ENCODE measurements around the gene GRIP2.

Gene GRIP2

DNA sequence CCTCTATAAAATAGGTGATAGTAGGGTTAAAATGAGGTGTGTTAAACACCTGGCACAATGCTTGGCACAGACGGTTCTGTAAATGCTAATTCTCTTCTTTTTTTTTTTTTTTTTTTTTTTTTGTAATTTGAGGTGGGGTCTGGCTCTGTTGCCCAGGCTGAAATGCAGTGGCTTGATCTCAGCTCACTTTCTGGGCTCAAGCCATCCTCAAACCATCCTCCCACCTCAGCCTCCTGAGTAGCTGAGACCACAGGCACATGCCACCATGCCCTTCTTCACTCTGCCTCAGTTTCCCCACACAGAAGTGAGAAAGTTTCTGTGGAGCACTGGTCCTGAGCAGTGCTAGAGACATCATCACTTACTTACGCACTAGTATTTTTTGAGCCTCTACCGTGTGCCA lies 80.4 kb downstream of the GRIP2 start:
- Histone ChIP-seq H3K9ac (ENCODE audit: low read depth, low read length) (no peak overlapping the region), H3K36me3 (ENCODE audit: insufficient read depth, low read depth, low read length) (peaks cover 89% of the 10 kb centered on the region), H3K27ac (ENCODE audit: low read length) (no peak overlapping the region)

GRCh38 chr3:14459384-14459783 lies 80.8 kb downstream of the GRIP2 start:
- H3K4me1 ChIP-seq (ENCODE audit: insufficient read depth, low read length), result peaks cover 18% of the 10 kb centered on the region; the same call in 1 of the 2 replicates
- peaks cover 89% of the 10 kb centered on the region for H3K36me3 ChIP-seq (ENCODE audit: insufficient read depth, low read depth, low read length)
- H3K27ac ChIP-seq (ENCODE audit: low read length), result no peak overlapping the region
- no peaks in the 10 kb centered on the region for H3K27me3 ChIP-seq (ENCODE audit: insufficient read depth, low read length)
- no peak overlapping the region for H3K4me3 ChIP-seq (ENCODE audit: low read length)
- no peaks in the 10 kb centered on the region for H3K9me3 ChIP-seq (ENCODE audit: insufficient read depth, low read depth, low read length)
- H3K9ac ChIP-seq (ENCODE audit: low read depth, low read length), result no peak overlapping the region

More for the DNA sequence above, 80.4 kb downstream of the GRIP2 start:
- H3K4me1 ChIP-seq (ENCODE audit: insufficient read depth, low read length), result peaks cover 18% of the 10 kb centered on the region; the same call in 1 of the 2 replicates
- H3K27me3 ChIP-seq (ENCODE audit: insufficient read depth, low read length), result no peaks in the 10 kb centered on the region
- no peak overlapping the region for H3K4me3 ChIP-seq (ENCODE audit: low read length)
- no peaks in the 10 kb centered on the region for H3K9me3 ChIP-seq (ENCODE audit: insufficient read depth, low read depth, low read length)

DNA sequence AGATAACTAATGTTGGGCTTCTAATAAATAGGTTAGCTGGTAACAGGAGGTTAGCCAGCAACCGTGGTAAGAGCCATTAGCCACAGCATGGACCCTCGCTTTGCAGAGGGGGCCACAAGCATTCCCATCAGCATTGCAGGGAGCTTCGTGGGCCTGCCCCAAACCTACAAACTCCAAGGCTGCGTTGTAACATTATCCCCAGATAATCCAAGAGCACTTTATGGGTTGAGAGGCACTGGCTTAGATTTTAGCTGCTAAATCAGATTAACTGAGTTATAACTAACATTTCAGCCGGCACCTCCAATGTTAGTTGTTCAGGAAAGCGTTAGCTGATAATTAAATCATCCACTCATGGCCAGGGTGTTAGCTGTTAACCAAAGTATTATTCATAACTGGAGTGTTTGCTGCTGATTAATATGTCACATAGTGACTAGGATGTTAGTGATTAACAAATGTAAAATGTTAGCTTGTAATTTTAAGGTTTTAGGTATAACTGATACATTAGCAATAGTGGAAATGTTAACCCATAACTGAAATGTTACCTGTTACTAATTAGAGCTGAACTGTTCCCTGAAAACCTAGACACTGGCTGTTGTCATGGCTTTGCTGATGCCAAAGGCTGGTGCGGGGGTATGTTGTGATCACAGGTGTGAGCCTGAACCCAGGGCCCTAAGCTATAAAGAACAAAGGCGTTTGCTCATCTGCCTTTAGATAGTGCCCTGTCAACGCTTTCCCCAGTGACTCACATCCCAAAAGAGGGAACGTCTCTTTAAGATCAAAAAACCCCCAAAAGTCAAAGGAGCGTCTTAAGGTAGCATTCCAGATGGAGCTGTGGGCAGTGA lies 81.5 kb downstream of the GRIP2 start:
- peak overlapping the region; percentile 59; the same call in 1 of the 2 replicates for H3K9ac ChIP-seq (ENCODE audit: low read depth, low read length)

GRCh38 chr3:14457999-14458398 lies 82.1 kb downstream of the GRIP2 start:
- Histone ChIP-seq H3K27ac (ENCODE audit: low read length) (peak overlapping the region; percentile 48), H3K9me3 (ENCODE audit: insufficient read depth, low read depth, low read length) (no peaks in the 10 kb centered on the region), H3K4me3 (ENCODE audit: low read length) (no peak overlapping the region), H3K9ac (ENCODE audit: low read depth, low read length) (peak overlapping the region; percentile 59; the same call in 1 of the 2 replicates), H3K4me1 (ENCODE audit: insufficient read depth, low read length) (peaks cover 18% of the 10 kb centered on the region; the same call in 1 of the 2 replicates), H3K27me3 (ENCODE audit: insufficient read depth, low read length) (no peaks in the 10 kb centered on the region), H3K36me3 (ENCODE audit: insufficient read depth, low read depth, low read length) (peaks cover 89% of the 10 kb centered on the region)

More for the DNA sequence above, 81.5 kb downstream of the GRIP2 start:
- Histone ChIP-seq H3K36me3 (ENCODE audit: insufficient read depth, low read depth, low read length) (peaks cover 90% of the 10 kb centered on the region), H3K27me3 (ENCODE audit: insufficient read depth, low read length) (no peaks in the 10 kb centered on the region), H3K9me3 (ENCODE audit: insufficient read depth, low read depth, low read length) (no peaks in the 10 kb centered on the region), H3K4me1 (ENCODE audit: insufficient read depth, low read length) (peaks cover 18% of the 10 kb centered on the region; the same call in 1 of the 2 replicates), H3K4me3 (ENCODE audit: low read length) (no peak overlapping the region), H3K27ac (ENCODE audit: low read length) (peak overlapping the region; percentile 48)

GRCh38 chr3:14457481-14457880 lies 82.7 kb downstream of the GRIP2 start:
- Histone ChIP-seq H3K27ac (ENCODE audit: low read length) (peak overlapping the region; percentile 48), H3K36me3 (ENCODE audit: insufficient read depth, low read depth, low read length) (peaks cover 89% of the 10 kb centered on the region), H3K9ac (ENCODE audit: low read depth, low read length) (peak overlapping the region; percentile 48; the same call in 1 of the 2 replicates), H3K4me3 (ENCODE audit: low read length) (no peak overlapping the region), H3K27me3 (ENCODE audit: insufficient read depth, low read length) (no peaks in the 10 kb centered on the region), H3K4me1 (ENCODE audit: insufficient read depth, low read length) (peaks cover 12% of the 10 kb centered on the region; the same call in 1 of the 2 replicates), H3K9me3 (ENCODE audit: insufficient read depth, low read depth, low read length) (no peaks in the 10 kb centered on the region)

- peaks cover 89% of the 10 kb centered on the region for H3K36me3 ChIP-seq (ENCODE audit: insufficient read depth, low read depth, low read length)
These were observed 83.3 kb downstream of the GRIP2 start for GRCh38 chr3:14456794-14457193.

DNA sequence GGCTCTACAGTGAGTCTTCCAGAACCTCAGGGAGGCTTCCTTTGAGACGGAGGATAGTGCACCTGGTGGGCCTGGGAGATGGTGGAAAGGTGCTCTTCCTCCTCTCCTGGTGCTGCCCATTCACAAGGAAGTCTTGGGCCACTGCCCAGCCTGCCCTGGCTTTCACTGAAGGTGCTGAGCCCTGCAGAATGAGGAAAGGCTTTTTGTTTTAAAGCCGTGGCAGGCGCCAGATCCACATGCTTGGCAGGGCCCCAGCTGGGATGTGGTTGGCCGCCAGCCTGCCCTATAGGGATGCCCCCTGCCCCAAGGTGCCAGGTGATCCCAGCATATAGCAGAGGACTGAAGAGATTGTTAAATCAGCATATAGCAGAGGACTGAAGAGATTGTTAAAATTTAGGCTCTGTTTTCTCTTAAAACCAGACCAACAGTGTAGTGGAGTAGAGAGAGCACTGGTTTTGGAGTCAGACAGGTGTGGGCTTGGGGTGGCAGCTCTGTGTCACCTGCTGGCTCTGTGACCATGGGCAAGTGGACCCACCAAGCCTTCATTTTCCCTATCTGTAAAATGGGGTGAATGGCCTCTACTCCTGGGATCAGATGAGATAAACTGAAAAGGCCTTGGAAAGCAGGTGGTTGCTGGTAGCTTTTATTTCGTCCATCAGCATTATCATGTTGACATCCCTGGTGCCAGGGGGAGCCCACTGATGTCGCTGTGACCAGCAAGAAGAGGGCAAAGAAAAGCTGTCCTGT lies 84.4 kb downstream of the GRIP2 start:
- H3K27ac ChIP-seq (ENCODE audit: low read length), result no peak overlapping the region

More at GRCh38 chr3:14456794-14457193, 83.3 kb downstream of the GRIP2 start:
- Histone ChIP-seq H3K9me3 (ENCODE audit: insufficient read depth, low read depth, low read length) (no peaks in the 10 kb centered on the region), H3K9ac (ENCODE audit: low read depth, low read length) (no peak overlapping the region), H3K27me3 (ENCODE audit: insufficient read depth, low read length) (no peaks in the 10 kb centered on the region), H3K4me3 (ENCODE audit: low read length) (no peak overlapping the region), H3K4me1 (ENCODE audit: insufficient read depth, low read length) (peaks cover 10% of the 10 kb centered on the region; the same call in 1 of the 2 replicates), H3K27ac (ENCODE audit: low read length) (no peak overlapping the region)

GRCh38 chr3:14454639-14455310 lies 85.4 kb downstream of the GRIP2 start:
- H3K36me3 ChIP-seq (ENCODE audit: insufficient read depth, low read depth, low read length), result peaks cover 89% of the 10 kb centered on the region
- H3K9me3 ChIP-seq (ENCODE audit: insufficient read depth, low read depth, low read length), result no peaks in the 10 kb centered on the region
- no peak overlapping the region for H3K9ac ChIP-seq (ENCODE audit: low read depth, low read length)
- no peak overlapping the region for H3K4me3 ChIP-seq (ENCODE audit: low read length)
- H3K4me1 ChIP-seq (ENCODE audit: insufficient read depth, low read length), result peaks cover 10% of the 10 kb centered on the region; the same call in 1 of the 2 replicates
- no peaks in the 10 kb centered on the region for H3K27me3 ChIP-seq (ENCODE audit: insufficient read depth, low read length)
- no peak overlapping the region for H3K27ac ChIP-seq (ENCODE audit: low read length)

More for the DNA sequence above, 84.4 kb downstream of the GRIP2 start:
- Histone ChIP-seq H3K9ac (ENCODE audit: low read depth, low read length) (no peak overlapping the region), H3K36me3 (ENCODE audit: insufficient read depth, low read depth, low read length) (peaks cover 90% of the 10 kb centered on the region), H3K9me3 (ENCODE audit: insufficient read depth, low read depth, low read length) (no peaks in the 10 kb centered on the region), H3K4me3 (ENCODE audit: low read length) (no peak overlapping the region), H3K4me1 (ENCODE audit: insufficient read depth, low read length) (peaks cover 10% of the 10 kb centered on the region; the same call in 1 of the 2 replicates), H3K27me3 (ENCODE audit: insufficient read depth, low read length) (no peaks in the 10 kb centered on the region)

DNA sequence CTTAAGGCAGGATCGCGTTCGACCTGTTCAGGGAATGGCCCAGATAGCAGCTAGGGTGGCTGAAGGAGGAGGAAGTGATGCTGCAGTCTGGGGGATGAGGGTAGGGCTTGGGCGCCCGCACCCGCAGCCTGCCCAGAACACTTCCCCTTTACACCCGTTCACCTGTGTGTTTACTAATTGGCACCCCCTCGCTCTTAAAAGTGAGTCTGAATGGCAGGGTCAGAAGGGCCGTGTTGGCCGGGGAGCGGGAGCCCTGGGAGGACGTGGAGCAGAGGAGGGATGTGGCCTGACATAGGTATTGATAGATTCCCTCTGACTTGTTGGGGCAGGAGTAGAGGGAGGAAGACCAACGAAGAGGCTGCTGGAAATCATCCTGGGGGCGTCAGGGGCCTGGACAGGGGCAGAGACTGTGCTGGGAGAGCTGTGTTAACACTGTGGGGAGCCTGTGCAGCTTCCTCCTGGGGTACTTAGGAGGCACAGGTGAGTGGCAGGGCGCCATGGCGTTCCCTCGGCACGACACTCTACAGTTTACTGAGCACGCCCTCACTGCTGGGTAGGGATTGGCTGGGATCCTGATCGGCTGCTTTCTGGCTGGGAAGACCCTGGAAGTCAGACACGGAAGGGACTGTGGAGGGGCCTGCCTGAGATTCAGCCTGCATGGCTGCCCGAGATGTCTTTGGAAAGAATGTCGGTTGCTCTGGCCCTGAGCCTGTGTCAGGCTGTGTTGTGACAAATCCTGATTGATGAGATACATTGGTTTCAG lies 86.1 kb downstream of the GRIP2 start:
- H3K4me3 ChIP-seq (ENCODE audit: low read length), result no peak overlapping the region
- H3K4me1 ChIP-seq (ENCODE audit: insufficient read depth, low read length), result peaks cover 10% of the 10 kb centered on the region; the same call in 1 of the 2 replicates
- no peak overlapping the region for H3K9ac ChIP-seq (ENCODE audit: low read depth, low read length)
- no peaks in the 10 kb centered on the region for H3K9me3 ChIP-seq (ENCODE audit: insufficient read depth, low read depth, low read length)
- H3K36me3 ChIP-seq (ENCODE audit: insufficient read depth, low read depth, low read length), result peaks cover 87% of the 10 kb centered on the region
- H3K27me3 ChIP-seq (ENCODE audit: insufficient read depth, low read length), result no peaks in the 10 kb centered on the region
- H3K27ac ChIP-seq (ENCODE audit: low read length), result no peak overlapping the region

DNA sequence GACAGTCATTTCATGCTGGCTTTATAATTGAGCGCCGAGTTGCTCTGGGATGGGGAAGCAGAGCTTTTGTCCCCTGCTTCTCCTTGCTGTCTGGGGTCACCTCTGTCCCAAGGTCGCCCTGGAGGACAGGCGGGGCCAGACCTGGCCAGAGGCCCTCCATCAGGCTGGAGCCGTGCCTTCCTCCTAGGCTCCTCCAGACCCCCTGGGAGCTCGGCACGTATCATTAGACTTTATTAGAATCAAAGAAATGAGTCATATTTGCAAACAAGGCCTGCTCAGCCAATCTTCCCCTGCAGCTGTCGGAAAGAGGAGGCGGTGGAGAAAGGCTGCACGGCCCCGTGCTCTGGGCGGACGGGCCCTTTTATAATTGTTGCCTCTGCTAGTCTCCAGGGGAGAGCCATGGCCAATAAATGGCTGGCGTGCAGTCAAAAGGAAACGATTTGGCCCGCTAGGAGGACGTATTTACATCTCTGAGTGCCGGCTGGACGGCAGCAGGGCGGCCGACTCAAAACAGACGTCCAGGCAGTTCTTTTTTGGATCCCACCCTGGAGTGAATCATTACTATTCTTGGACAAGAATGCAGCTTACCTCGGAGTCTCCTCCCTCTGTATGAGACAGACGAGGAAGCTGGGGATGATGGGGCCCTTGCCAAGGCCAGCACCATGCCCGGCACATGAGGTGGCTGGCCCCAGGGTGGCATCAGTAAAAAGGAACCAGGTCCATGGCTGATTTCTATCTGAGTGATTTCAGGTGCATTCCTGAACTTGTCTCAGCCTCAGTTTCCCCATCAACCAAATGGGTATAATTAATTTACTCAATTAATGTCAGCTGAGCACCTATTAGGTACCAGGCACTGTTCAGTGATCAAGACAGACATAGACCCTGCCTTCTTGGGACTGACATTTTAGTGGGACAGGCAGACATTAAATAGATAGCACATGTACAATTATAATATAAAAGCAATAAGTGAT lies 87.1 kb downstream of the GRIP2 start:
- Histone ChIP-seq H3K27me3 (ENCODE audit: insufficient read depth, low read length) (no peaks in the 10 kb centered on the region), H3K4me1 (ENCODE audit: insufficient read depth, low read length) (peaks cover 4% of the 10 kb centered on the region; the same call in 1 of the 2 replicates), H3K4me3 (ENCODE audit: low read length) (no peak overlapping the region), H3K9ac (ENCODE audit: low read depth, low read length) (no peak overlapping the region), H3K27ac (ENCODE audit: low read length) (no peak overlapping the region), H3K9me3 (ENCODE audit: insufficient read depth, low read depth, low read length) (0 out of 2 replicates have a peak, but pooled peaks cover under 1% of the 10 kb centered on the region), H3K36me3 (ENCODE audit: insufficient read depth, low read depth, low read length) (peaks cover 87% of the 10 kb centered on the region)
